HCT116 (cell line): ENCODE results near the gene PHF21B. TPM values are rescaled to one million over a fixed set of nuclear protein-coding genes. Genes with fewer than 3 reads are reported as not detected.

Experiments used
- ATAC-seq: fragments of 200-7000 bp; cut with Tn5 transposase; 2 replicates; pipeline ENCODE4 v1.9.1; 2020; ENCODE audit warnings: mild to moderate bottlenecking, moderate library complexity
- BruUV-seq: library from RNA; stranded (reverse); fragments of 400-500 nt; replicated peaks from 2 replicates; lab custom pipeline; 2021; lab: Mats Ljungman, UMichigan
- CTCF ChIA-PET: fragments of 300-600 bp; sonication (Branson Sonifier 250); formaldehyde crosslinking; loops from one replicate; lab custom pipeline; 2021; ENCODE audit warnings: antibody characterized with exemption; lab: Charles Lee
- POLR2A ChIA-PET: fragments of 300-600, 350-600 bp; sonication (Branson Sonifier 250); formaldehyde crosslinking; loops from one replicate; lab custom pipeline; 2021; ENCODE audit warnings: antibody characterized with exemption; lab: Charles Lee
- RAD21 ChIA-PET, 2 experiments: fragments of 300-600 bp; sonication (Branson Sonifier 250); formaldehyde crosslinking; loops; one replicate each; lab custom pipeline; 2023; ENCODE audit warnings: low total read pairs in 2 of 2; ENCODE audit not compliant: uncharacterized antibody in 2 of 2, unreplicated experiment in 2 of 2, low non-redundant PET in 1 of 2; lab: Charles Lee
- DNase-seq: peaks from one replicate; pipeline ENCODE4 v3.0.0-alpha.2; 2010; ENCODE audit warnings: low read depth, low spot score
- H2AFZ ChIP-seq: fragments of 200-600 bp; shearing (Covaris generic), sonication (generic); 2 replicates; pipeline ENCODE4 v1.6.1; 2017; ENCODE audit warnings: low read depth, mixed run types, mixed read lengths, antibody characterized with exemption, low read length; ENCODE audit not compliant: poor library complexity, severe bottlenecking
- H3K27ac ChIP-seq: 2 replicates; pipeline ENCODE4 v1.5.1; 2012; ENCODE audit warnings: low read depth, low read length
- H3K27me3 ChIP-seq: fragments of 200-600 bp; sonication (generic); 2 replicates; pipeline ENCODE4 v1.6.1; 2016; ENCODE audit warnings: mixed run types, low read length, mixed read lengths; ENCODE audit not compliant: insufficient read depth
- H3K36me3 ChIP-seq, 2 experiments: fragments of 200-500 bp in 1 of 2; fragments of 200-600 bp in 1 of 2; sonication (Bioruptor generic) in 1 of 2; sonication (generic) in 1 of 2; 2 replicates each; pipeline versions ENCODE4 v1.5.1 to v1.6.1; 2014 to 2016; ENCODE audit warnings: low read length in 2 of 2, inconsistent platforms in 1 of 2, mixed read lengths in 1 of 2, mixed run types in 1 of 2; ENCODE audit not compliant: insufficient read depth in 2 of 2, control insufficient read depth in 1 of 2
- H3K4me1 ChIP-seq, 2 experiments: fragments of 200-600 bp in 1 of 2; sonication (generic) in 1 of 2; 2 replicates each; pipeline versions ENCODE4 v1.5.1 to v1.6.1; 2012 to 2017; ENCODE audit warnings: low read length in 2 of 2, inconsistent platforms in 1 of 2, mild to moderate bottlenecking in 1 of 2, mixed read lengths in 1 of 2, mixed run types in 1 of 2, moderate library complexity in 1 of 2; ENCODE audit not compliant: insufficient read depth in 2 of 2, control insufficient read depth in 1 of 2
- H3K4me2 ChIP-seq: fragments of 200-600 bp; sonication (generic); 2 replicates; pipeline ENCODE4 v1.6.1; 2017; ENCODE audit warnings: mixed run types, low read length, mixed read lengths
- H3K4me3 ChIP-seq, 2 experiments: fragments of 200-600 bp in 1 of 2; sonication (generic) in 1 of 2; replicated peaks in 1 of 2; 2 replicates each; pipeline ENCODE4 v1.5.1; 2011 to 2016; ENCODE audit warnings: low read length in 2 of 2, control low read depth in 1 of 2, low read depth in 1 of 2, mild to moderate bottlenecking in 1 of 2, mixed read lengths in 1 of 2, mixed run types in 1 of 2
- H3K79me2 ChIP-seq: fragments of 200-600 bp; sonication (generic); 2 replicates; pipeline ENCODE4 v1.6.1; 2017; ENCODE audit warnings: mild to moderate bottlenecking, mixed run types, low read length, moderate library complexity, mixed read lengths; ENCODE audit not compliant: insufficient read depth
- H3K9ac ChIP-seq: fragments of 200-600 bp; sonication (generic); 2 replicates; pipeline ENCODE4 v1.6.1; 2016; ENCODE audit warnings: low read length, mixed read lengths
- H3K9me2 ChIP-seq: fragments of 200-600 bp; sonication (generic), shearing (Covaris generic); 2 replicates; pipeline ENCODE4 v1.6.1; 2017; ENCODE audit warnings: mixed run types, mild to moderate bottlenecking, moderate library complexity; ENCODE audit not compliant: insufficient read depth
- H3K9me3 ChIP-seq, 2 experiments: fragments of 200-500 bp in 1 of 2; fragments of 200-600 bp in 1 of 2; sonication (Bioruptor generic) in 1 of 2; sonication (generic) in 1 of 2; 2 replicates each; pipeline ENCODE4 v1.6.1; 2014 to 2017; ENCODE audit warnings: low read length in 2 of 2, mixed read lengths in 2 of 2, inconsistent platforms in 1 of 2, low read depth in 1 of 2, mild to moderate bottlenecking in 1 of 2, mixed run types in 1 of 2, moderate library complexity in 1 of 2; ENCODE audit not compliant: control insufficient read depth in 1 of 2, insufficient read depth in 1 of 2
- H4K20me1 ChIP-seq: fragments of 200-600 bp; sonication (generic), shearing (Covaris generic); 2 replicates; pipeline ENCODE4 v1.6.1; 2017; ENCODE audit warnings: mixed run types, mild to moderate bottlenecking, moderate library complexity; ENCODE audit not compliant: insufficient read depth
- CBX3 ChIP-seq: IDR thresholded peaks from 2 replicates; pipeline ENCODE4 v1.6.1; 2012; ENCODE audit warnings: low read depth
- CEBPB ChIP-seq: IDR thresholded peaks from 2 replicates; pipeline ENCODE4 v1.6.1; 2012; ENCODE audit warnings: low read depth
- CTCF ChIP-seq, 3 experiments: fragments of 200-600 bp in 1 of 3; sonication (generic) in 1 of 3; IDR thresholded peaks in 2 of 3; conservative IDR thresholded peaks in 1 of 3; 2 replicates each; pipeline ENCODE4 v1.5.1; 2012 to 2017; ENCODE audit warnings: low read depth in 2 of 3, low read length in 2 of 3, antibody characterized with exemption in 1 of 3, borderline replicate concordance in 1 of 3, control low read depth in 1 of 3, mild to moderate bottlenecking in 1 of 3, mixed read lengths in 1 of 3, mixed run types in 1 of 3, moderate library complexity in 1 of 3; ENCODE audit not compliant: insufficient read depth in 1 of 3
- EGR1 ChIP-seq: IDR thresholded peaks from 2 replicates; pipeline ENCODE4 v1.6.1; 2012; ENCODE audit warnings: low read depth
- EZH2 ChIP-seq: fragments of 200-600 bp; sonication (generic); IDR thresholded peaks from 2 replicates; pipeline ENCODE4 v1.6.1; 2017; ENCODE audit warnings: antibody characterized with exemption, mixed run types
- EZH2phosphoT487 ChIP-seq: fragments of 200-600 bp; IDR thresholded peaks from 2 replicates; pipeline ENCODE4 v1.6.1; 2018; ENCODE audit warnings: antibody characterized with exemption, borderline replicate concordance
- FOSL1 ChIP-seq: IDR thresholded peaks from 2 replicates; pipeline ENCODE4 v1.6.1; 2012; ENCODE audit warnings: low read depth
- JUND ChIP-seq: IDR thresholded peaks from 2 replicates; pipeline ENCODE4 v1.6.1; 2012
- POLR2A ChIP-seq: IDR thresholded peaks from 2 replicates; pipeline ENCODE4 v1.7.0; 2011; ENCODE audit warnings: borderline replicate concordance; ENCODE audit not compliant: insufficient read depth, insufficient read length; ENCODE audit errors: extremely low read depth
- POLR2AphosphoS5 ChIP-seq: IDR thresholded peaks from 2 replicates; pipeline ENCODE4 v1.6.1; 2011; ENCODE audit warnings: mild to moderate bottlenecking, low read depth, low read length, moderate library complexity
- RAD21 ChIP-seq: IDR thresholded peaks from 2 replicates; pipeline ENCODE4 v1.6.1; 2012; ENCODE audit warnings: low read depth, mild to moderate bottlenecking
- REST ChIP-seq: IDR thresholded peaks from 2 replicates; pipeline ENCODE4 v1.6.1; 2012; ENCODE audit warnings: low read depth
- SIN3A ChIP-seq: IDR thresholded peaks from 2 replicates; pipeline ENCODE4 v1.6.1; 2012; ENCODE audit warnings: low read depth
- SP1 ChIP-seq: IDR thresholded peaks from 2 replicates; pipeline ENCODE4 v1.6.1; 2012; ENCODE audit warnings: low read depth
- SRF ChIP-seq: IDR thresholded peaks from 2 replicates; pipeline ENCODE4 v1.6.1; 2012; ENCODE audit warnings: low read depth
- YY1 ChIP-seq: IDR thresholded peaks from 2 replicates; pipeline ENCODE4 v1.6.1; 2011; ENCODE audit warnings: low read length, low read depth, moderate library complexity, mild to moderate bottlenecking; ENCODE audit not compliant: insufficient replicate concordance; ENCODE audit errors: extremely low read depth
- ZBTB33 ChIP-seq: IDR thresholded peaks from 2 replicates; pipeline ENCODE4 v1.6.1; 2011; ENCODE audit warnings: mild to moderate bottlenecking, low read length, moderate library complexity; ENCODE audit not compliant: insufficient replicate concordance; ENCODE audit errors: extremely low read depth
- ZNF274 ChIP-seq: fragments of 200-500 bp; sonication (Bioruptor generic); IDR thresholded peaks from 2 replicates; pipeline ENCODE4 v1.6.1; 2014; ENCODE audit warnings: mild to moderate bottlenecking, low read depth, low read length, inconsistent platforms
- intact Hi-C: fragments of 100-400 bp; cut with micrococcal nuclease; formaldehyde crosslinking; loops from 2 replicates; pipeline ENCODE4 v1.10.0; 2022
- total RNA-seq: library from RNA; stranded (reverse); gene quantifications from one replicate; pipeline ENCODE4 v1.2.1, GENCODE V29; 2021; ENCODE audit not compliant: unreplicated experiment

The PHF21B gene
- total RNA-seq, 1 experiment from 2014 or later, result not detected

GRCh38 chr22:44944883-44945601 is 64.8 kb downstream of the PHF21B start:
- CTCF ChIA-PET, result no interaction called here
- no peak overlapping the region for H3K9ac ChIP-seq
- no peaks in the 10 kb centered on the region for H3K79me2 ChIP-seq
- intact Hi-C loops, result no loop called here
- no peak overlapping the region for H3K4me3 ChIP-seq
- H3K9me2 ChIP-seq, result no peaks in the 10 kb centered on the region
- POLR2A ChIA-PET, result no interaction called here
- no TSS peak for BruUV-seq
- no peak overlapping the region for H2AFZ ChIP-seq
- ATAC-seq (no peak), DNase-seq (no peak)
- no peaks in the 10 kb centered on the region for H3K4me1 ChIP-seq
- peaks cover 13% of the 10 kb centered on the region; the same call in 1 of the 2 replicates for H3K27me3 ChIP-seq
- H3K9me3 ChIP-seq, result no peaks in the 10 kb centered on the region
- no peak overlapping the region for H3K27ac ChIP-seq
- H3K36me3 ChIP-seq, result no peaks in the 10 kb centered on the region
- no peak overlapping the region for H3K4me2 ChIP-seq
- TF ChIP-seq REST (no peak), CTCF (IDR thresholded peaks at IDR 0.05 in 2 of 3, conservative IDR thresholded peaks at IDR 0.05 in 1 of 3; ENCODE audit: borderline replicate concordance in 1 of 3, insufficient read depth in 1 of 3, low read depth in 2 of 3, low read length in 2 of 3) (no peak), EGR1 (no peak), ZBTB33 (no peak), POLR2A (no peak), SRF (no peak), POLR2AphosphoS5 (no peak), SP1 (no peak), FOSL1 (no peak), CEBPB (no peak), ZNF274 (no peak), YY1 (no peak), EZH2phosphoT487 (no peak), SIN3A (no peak), EZH2 (no peak), JUND (no peak), RAD21 (no peak), CBX3 (no peak)
- no peaks in the 10 kb centered on the region for H4K20me1 ChIP-seq
- RAD21 ChIA-PET, result no interaction called here
